HG03460 (cell line): ENCODE measurements around the gene AGER.
A peak's percentile ranks its signal among the peaks of the same experiment; 100 is the strongest.
"Not testable (repeated sequence)": the region's sequence is repeated elsewhere in the genome, so short reads cannot be mapped to it uniquely, and the experiment has no call there.

ENCODE experiments used
- ATAC-seq: cut with Tn5 transposase; IDR thresholded peaks from one replicate; pipeline ENCODE4 v1.9.1; 2021; ENCODE audit not compliant: unreplicated experiment

The AGER gene

GRCh38 chr6:32187725-32188380 lies 3.8 kb upstream of the AGER start:
- not testable (repeated sequence) for ATAC-seq

DNA sequence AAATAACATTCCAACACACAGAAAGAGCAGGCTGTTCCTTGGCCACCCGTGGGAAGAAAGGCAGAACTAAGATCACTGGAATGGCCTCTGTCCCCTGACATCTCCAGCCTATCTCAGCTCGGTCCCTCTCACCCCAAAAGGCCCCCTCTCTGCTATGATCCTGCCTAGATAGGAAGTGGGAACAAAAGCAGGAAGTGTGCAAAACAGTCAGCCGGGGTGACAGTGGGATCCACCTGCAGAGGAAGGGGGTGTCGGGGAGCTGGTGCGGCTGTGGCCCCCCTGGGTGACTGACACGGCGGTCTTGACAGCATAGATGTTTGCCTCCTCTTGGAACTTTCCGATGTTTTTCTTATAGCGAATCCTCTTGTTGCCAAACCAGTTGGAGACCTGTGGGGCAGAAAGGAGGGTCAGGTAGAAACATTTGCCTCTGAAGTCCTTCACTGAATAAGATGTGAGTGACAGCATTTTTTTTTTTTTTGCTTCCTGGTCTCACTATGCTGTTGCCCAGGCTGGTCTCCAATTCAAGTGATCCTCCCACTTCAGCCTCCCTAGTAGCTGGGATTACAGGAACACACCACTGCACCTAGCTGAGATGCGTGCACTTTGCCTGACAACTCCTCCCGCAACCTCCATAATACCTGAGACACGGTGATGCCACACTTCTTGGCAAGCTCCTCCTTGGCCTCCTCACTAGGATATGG lies 3.1 kb upstream of the AGER start:
- no peak for ATAC-seq

GRCh38 chr6:32186151-32186840 lies 2.2 kb upstream of the AGER start:
- not testable (repeated sequence) for ATAC-seq

GRCh38 chr6:32185681-32186131 lies 1.7 kb upstream of the AGER start:
- ATAC-seq: not testable (repeated sequence)

DNA sequence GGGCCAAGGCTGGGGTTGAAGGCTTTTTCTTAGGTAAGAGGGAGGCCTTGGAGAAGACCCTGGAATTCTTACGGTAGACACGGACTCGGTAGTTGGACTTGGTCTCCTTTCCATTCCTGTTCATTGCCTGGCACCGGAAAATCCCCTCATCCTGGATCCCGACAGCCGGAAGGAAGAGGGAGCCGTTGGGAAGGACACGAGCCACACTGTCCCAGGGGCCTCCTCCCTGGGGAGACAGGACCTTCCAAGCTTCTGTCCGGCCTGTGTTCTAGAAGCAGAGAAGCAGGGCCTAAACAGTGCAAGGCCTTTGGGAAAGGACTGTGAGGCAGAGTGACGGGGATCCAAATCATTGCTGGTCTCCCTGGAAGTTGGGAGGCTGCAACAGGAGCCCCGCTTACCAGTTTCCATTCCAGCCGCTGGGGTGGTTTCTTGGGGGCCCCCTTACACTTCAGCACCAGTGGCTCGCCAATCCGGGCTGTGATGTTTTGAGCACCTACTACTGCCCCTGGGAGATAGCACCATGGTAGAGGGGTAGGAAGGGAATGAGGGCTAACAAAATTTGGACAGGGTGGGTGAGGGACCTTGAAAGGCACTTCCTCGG lies 470 bp downstream of the AGER start:
- ATAC-seq: no peak

DNA sequence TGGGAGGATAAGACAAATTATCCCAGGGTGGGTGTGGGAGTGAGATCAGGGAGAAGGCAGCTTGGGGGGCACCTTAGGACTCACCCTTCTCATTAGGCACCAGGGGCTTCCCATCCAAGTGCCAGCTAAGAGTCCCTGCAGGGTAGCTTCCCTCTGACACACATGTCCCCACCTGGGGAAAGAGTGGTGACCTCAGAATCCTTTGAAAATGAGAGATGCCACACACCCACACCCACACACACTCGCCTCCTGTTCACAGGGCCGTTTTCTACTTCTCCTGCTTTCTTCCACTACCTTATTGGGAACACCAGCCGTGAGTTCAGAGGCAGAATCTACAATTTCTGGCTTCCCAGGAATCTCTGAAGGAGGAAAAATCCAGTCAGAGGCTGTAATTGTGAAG lies 1.0 kb downstream of the AGER start:
- no peak for ATAC-seq

DNA sequence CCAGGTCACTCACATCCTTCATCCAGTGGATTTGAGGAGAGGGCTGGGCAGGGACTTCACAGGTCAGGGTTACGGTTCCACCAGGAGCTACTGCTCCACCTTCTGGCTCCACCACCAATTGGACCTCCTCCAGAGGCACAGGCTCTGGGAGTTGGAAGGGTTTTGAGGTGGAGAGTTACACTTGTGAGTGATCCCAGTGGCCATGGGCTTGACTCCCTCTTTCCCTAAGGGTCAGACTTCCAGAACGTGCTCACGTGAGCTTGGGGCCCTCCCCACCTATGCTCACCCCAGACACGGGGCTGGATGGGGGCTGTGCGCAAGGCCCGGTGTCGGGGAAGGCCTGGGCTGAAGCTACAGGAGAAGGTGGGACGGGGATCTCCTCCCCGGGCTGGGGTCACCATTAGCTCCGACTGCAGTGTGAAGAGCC lies 1.5 kb downstream of the AGER start:
- no peak for ATAC-seq

- ATAC-seq: no peak
These were observed 2.0 kb downstream of the AGER start for GRCh38 chr6:32181915-32182529.

- ATAC-seq: no peak
These were observed 2.8 kb downstream of the AGER start for GRCh38 chr6:32181148-32181702.

DNA sequence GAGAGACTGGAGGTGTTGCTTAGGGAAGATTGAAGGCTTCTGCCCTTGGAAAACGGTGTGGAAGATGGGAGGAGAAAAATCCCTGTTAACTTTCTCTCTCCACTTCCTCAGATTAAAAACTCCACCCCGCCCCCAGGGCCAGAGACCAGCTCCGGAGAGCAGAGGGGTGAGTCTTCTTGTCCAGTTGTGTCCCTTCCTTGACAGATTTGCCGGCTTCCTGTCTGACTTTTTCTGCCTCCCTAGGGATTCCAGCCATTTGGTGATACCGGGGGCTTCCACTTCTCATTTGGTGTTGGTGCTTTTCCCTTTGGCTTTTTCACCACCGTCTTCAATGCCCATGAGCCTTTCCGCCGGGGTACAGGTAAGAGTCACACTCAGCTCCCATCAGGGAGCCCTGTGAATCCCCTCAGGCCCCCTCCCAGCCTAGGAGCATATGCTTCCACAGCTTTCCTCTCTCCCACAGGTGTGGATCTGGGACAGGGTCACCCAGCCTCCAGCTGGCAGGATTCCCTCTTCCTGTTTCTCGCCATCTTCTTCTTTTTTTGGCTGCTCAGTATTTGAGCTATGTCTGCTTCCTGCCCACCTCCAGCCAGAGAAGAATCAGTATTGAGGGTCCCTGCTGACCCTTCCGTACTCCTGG lies 4.2 kb downstream of the AGER start:
- no peak for ATAC-seq

DNA sequence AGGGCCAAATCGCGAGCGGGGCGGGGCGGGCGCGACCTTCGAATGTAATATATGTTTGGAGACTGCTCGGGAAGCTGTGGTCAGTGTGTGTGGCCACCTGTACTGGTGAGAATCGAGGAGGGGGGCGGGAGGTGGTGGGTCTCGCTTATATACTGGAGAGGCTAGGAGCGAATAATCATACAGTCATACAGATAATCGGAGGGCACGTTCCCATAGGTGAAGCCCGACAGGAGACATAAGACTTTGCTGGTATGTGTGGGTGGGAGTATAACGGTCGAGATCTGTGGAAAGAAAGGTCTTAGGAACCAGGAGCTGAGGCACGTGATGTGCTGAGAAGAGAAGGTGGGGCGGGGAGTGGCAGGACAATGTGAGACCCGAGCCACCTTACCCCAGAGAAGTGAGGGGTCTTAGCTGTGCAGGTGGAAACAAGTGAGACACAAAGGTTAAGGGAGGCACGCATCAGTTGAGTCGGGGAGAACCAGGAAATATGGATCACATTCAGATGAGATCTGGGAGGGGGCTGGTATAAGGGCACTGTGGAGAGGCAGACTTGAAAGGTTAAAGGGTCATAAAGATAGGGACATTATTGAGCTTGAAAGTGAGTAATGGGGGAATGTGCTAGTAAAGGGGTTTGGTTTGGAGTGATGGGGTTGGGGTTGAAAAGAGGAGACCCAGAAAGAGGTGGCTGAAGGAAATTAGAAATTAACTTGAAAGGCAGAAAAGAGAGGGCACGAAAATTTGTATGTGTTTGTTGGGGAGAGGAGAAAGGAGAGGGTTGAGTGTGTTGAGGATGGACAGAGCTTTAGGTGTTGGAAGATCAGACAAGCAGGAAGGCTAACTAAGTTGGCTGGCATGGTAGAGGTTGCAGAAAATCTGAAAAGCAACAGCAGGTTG lies 5.3 kb downstream of the AGER start:
- ATAC-seq: no peak

DNA sequence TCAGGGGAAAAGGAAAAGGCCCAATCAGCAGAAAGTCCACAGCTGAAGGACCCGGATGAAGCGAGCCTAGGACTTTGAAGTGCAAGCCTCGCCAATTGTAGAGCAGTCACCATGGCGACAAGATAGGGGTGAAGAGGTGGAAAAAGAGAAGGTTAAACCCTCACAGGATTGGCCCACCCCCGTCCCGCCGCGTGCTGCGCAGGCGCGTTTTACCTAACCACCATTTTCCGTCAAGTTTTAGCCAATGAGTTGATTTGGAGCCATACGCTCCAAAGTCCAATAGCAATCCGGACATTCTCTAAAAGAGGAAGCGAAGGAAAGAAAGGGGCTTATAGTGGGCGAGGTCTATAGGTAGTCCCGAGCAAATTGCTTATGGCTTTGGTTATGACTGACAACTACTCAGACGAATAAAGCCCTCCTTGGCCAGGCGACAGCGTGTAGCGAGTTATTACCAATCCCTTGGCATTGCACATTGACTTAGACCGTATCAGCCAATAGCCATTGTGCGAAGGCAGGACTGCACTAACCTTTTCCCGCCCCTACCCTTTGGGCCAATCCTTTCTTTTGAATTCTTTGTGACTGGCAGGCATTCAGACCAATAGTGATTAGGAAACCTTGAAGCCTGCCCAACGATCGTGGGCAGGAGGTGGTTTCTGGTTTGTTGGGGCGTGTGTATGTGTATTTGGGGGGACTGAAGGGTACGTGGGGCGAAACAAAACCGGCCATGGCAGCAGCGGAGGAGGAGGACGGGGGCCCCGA lies 6.1 kb downstream of the AGER start, which contains the start of gene RNF5:
Gene RNF5 (plus strand): TSS at position 618 of the 759 bp plus-strand sequence. CDS start 107 bp downstream, at position 725.
- peak; percentile 77 for ATAC-seq

- no peak for ATAC-seq
These were observed 6.8 kb downstream of the AGER start for GRCh38 chr6:32177183-32177787.

DNA sequence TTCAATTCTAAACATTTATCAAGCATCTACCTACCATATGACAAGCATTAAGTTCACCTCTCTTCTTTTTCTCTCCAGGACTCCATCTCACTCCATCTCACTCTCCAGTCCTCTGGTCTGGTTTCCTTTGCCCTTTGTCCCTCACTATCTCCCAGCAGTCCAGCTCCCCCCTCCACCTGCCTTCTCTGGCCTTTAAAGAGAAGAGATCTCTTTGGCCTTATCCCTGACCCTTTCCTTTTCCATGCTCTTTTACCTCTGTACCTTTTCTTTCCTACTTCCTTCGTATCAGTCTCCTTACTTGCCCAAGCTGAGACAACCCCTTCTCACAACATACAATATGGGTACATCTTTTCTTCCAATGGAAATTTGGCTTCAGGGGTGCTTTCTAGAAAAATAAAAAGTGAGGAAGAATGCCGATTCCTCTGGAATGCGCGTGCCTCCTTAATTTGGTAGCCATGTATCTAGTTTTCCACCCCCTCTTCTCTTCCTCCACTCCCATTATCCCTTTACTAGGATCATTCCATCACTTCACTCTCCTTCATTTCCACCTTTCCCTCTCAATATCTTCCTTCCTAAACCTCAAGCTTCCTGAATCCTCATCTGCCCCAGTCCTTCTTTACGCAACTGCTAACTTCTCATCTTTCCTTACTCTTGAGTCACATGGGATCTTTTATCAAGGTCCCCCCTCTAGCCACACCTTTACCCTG lies 7.4 kb downstream of the AGER start:
- no peak for ATAC-seq

- peak; percentile 40 for ATAC-seq
These were observed 8.2 kb downstream of the AGER start, which contains the start of gene AGPAT1 for GRCh38 chr6:32175711-32176475. TSS of gene AGPAT1 (minus strand) at chr6:32176084. CDS start at chr6:32171496, 4,588 bp downstream.

DNA sequence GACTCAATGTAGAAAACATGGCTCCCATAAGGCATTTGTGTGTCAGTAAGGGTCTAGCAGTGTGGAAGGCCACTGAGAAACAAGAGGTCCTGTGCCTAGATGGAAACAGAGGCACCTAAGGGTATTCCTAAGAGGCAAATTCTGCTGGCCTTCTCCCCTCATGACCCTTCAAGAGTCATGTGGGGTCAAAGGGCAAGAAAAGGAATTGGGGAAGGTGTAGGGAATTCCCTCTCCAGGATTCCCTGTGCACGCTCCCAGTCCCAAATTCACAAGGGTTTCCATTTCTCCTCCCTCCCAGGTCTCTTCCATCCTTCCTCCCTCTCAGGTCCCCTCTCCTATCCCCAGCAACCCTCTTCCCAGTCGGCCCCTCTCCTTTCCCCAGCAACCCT lies 8.7 kb downstream of the AGER start:
- no peak for ATAC-seq

DNA sequence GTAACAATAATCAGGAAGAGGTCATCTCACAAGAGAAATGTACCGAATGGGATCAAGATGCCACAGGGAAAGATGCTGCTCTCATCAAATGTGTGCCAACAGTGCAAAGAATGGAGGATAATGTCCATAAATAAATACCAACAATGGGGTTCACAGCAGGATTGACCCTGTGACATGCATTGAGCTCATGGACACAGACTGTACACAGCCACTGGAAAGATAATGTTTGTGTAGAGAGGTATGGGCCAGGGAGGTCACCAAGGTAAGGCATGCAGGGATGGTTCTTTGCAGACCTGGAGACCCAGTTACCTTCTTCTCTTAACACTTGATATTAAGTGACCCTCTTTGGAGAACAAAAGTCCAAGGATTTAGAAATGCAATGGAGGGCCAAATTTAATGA lies 9.6 kb downstream of the AGER start:
- ATAC-seq: no peak
